H1 (cell line): ENCODE measurements around the gene GJD3. TPM values are rescaled to one million over a fixed set of nuclear protein-coding genes. Genes with fewer than 3 reads are reported as not detected.
A peak's percentile ranks its signal among the peaks of the same experiment; 100 is the strongest.

ENCODE experiments used
- ASH2L ChIP-seq: fragments of 200-600, 300-600 bp; sonication (generic); IDR thresholded peaks from one replicate; pipeline ENCODE4 v1.7.1; 2017; ENCODE audit warnings: low read length
- HDAC2 ChIP-seq, 2 experiments: fragments of 300-600 bp in 1 of 2; sonication (generic) in 1 of 2; IDR thresholded peaks; 2 replicates each; pipeline ENCODE4 v1.6.1; 2011 to 2012; ENCODE audit warnings: low read depth in 2 of 2, low read length in 2 of 2, mild to moderate bottlenecking in 2 of 2, moderate library complexity in 2 of 2, borderline replicate concordance in 1 of 2, inconsistent platforms in 1 of 2
- KDM4A ChIP-seq: IDR thresholded peaks from one replicate; pipeline ENCODE4 v1.7.1; 2012; ENCODE audit warnings: low read depth, mild to moderate bottlenecking, moderate library complexity, low read length, inconsistent platforms; ENCODE audit not compliant: severe bottlenecking
- NANOG ChIP-seq: IDR thresholded peaks from 2 replicates; pipeline ENCODE4 v1.6.1; 2011; ENCODE audit warnings: low read length, low read depth, mild to moderate bottlenecking, inconsistent platforms; ENCODE audit not compliant: insufficient read depth, poor library complexity, severe bottlenecking
- RAD21 ChIP-seq, 2 experiments: IDR thresholded peaks in 1 of 2; conservative IDR thresholded peaks in 1 of 2; 2 replicates each; pipeline ENCODE4 v1.6.1; 2011; ENCODE audit warnings: low read depth in 2 of 2, low read length in 2 of 2, improper control_type of control experiment in 1 of 2, inconsistent platforms in 1 of 2, mild to moderate bottlenecking in 1 of 2, moderate library complexity in 1 of 2
- RNF2 ChIP-seq: fragments of 200-900, 300-1000 bp; sonication (generic); IDR thresholded peaks from 2 replicates; pipeline ENCODE4 v1.7.1; 2016; ENCODE audit warnings: borderline replicate concordance, low read depth, mild to moderate bottlenecking, antibody characterized with exemption, low read length; ENCODE audit not compliant: poor library complexity, severe bottlenecking; ENCODE audit errors: missing control alignments
- YY1 ChIP-seq: IDR thresholded peaks from 2 replicates; pipeline ENCODE4 v1.6.1; 2011; ENCODE audit warnings: low read depth, mild to moderate bottlenecking, low read length
- polyA plus RNA-seq, 7 experiments: library from polyadenylated mRNA; depleted of rRNA in 3 of 7; stranded (reverse) in 5 of 7; unstranded in 2 of 7; fragments of >200 nt in 5 of 7; fragments of 200-250 nt in 2 of 7; gene quantifications; 1 replicate in 5 of 7; 2 replicates in 1 of 7; 4 replicates in 1 of 7; pipeline versions ENCODE4 v1.2.1 to v1.2.3, GENCODE V29; 2011 to 2013; ENCODE audit warnings: missing spikeins in 2 of 7, mixed read lengths in 2 of 7
- total RNA-seq: library from RNA; stranded (reverse); fragmentation: NEBNext Ultra II Directional; extraction: Animal tissue kit (Norgen Biotek cat#: 25700); gene quantifications from 2 replicates; pipeline ENCODE4 v1.2.1, GENCODE V29; 2021

The GJD3 gene
- total and polyA plus RNA-seq, 2 of the 8 experiments (the other 6 are each of a cell fraction or from before 2014, with no cell fraction given): 0.53 to 1.9 TPM

DNA sequence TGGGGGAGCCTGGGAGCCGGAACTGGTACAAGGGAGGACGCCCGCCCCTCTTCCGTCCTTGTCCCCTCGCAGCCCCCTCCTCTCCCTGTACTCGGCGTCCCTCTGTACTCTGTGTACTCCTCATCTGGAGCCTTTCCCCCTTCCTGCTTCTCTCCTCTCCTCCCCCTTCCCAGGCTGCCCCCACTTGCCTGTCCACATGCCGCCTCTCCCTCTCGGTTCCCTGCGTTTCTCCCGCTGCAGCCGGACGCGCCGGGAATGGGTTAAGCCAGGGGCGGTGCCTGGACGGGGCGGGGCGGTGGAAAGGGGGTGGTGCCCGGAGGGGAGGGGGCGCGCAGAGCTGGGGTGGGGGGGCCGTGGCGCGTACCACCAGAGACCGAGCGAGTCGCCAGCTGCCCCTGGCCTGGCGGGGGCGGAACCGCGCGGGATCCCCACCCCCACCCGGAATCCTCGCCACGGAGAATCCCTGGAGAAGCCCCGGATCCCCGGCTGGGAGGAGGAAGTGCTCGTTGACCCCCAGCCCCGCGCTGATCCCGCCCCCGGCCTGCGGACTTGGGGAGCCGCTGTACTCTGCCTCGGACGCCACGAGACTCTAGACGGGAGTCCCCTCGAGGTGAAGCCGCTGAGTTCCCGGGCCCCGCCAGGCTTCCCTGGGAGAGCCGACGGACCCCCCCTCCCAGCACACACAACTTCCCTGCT, 22.6 kb downstream of the GJD3 start (continued):
- no peak for TF ChIP-seq ASH2L
- no peak for TF ChIP-seq KDM4A
- no peak for TF ChIP-seq RNF2
- no peak for TF ChIP-seq NANOG
- no peak for TF ChIP-seq YY1
- TF ChIP-seq HDAC2 (IDR thresholded peaks at IDR 0.05; ENCODE audit: borderline replicate concordance in 1 of 2, low read depth in 2 of 2, low read length in 2 of 2): 0 out of 4 replicates have a peak, but pooled peaks of 1 of the 2 experiments have one; percentile 12
- TF ChIP-seq RAD21 (IDR thresholded peaks at IDR 0.05 in 1 of 2, conservative IDR thresholded peaks at IDR 0.05 in 1 of 2; ENCODE audit: low read depth in 2 of 2, low read length in 2 of 2): no peak
